GM21390 (cell line): ENCODE data around the gene FGD1.

Experiments
- ATAC-seq: cut with Tn5 transposase; IDR thresholded peaks from one replicate; pipeline ENCODE4 v1.9.1; 2021; ENCODE audit not compliant: unreplicated experiment

FGD1 gene

DNA sequence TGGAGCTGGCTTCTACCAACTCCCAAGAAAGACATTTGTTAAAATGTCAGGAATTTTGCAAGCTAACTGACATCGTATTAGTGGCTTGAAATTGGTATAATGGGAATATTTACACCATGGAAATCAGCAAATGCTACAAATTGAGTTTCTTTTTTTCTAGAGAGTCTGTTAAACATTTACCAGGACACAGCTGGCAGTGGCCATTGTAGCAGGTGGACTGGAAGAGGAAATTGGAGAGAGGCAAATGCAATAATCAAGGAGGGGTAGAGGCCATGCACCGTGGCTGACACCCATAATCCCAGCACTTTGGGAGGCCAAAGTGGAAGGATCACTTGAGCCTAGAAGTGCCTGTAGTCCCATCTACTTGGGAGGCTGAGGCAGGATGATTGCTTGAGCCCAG is 88.8 kb downstream of the FGD1 start:
- no peak for ATAC-seq

- no peak for ATAC-seq
Observed at GRCh38 chrX:54397113-54397512, 98.9 kb downstream of the FGD1 start.
